ENCODE data around the gene VMO1. TPM values are rescaled to one million over a fixed set of nuclear protein-coding genes. Genes with fewer than 3 reads are reported as not detected.

Gene VMO1
- polyA plus RNA-seq, 1 donor (not counting 4 experiments of a cell fraction or from before 2014, with no cell fraction given): 0.14 TPM

GRCh38 chr17:4816826-4817225 is 30.7 kb upstream of the VMO1 start:
- Histone ChIP-seq H3K79me2 (ENCODE audit: control insufficient read depth, insufficient read depth, low read length) (no peaks in the 10 kb centered on the region), H3K36me3 (ENCODE audit: control insufficient read depth in 2 of 2, extremely low read depth in 1 of 2, insufficient read depth in 2 of 2, low read length in 2 of 2) (peaks cover 16 to 21% of the 10 kb centered on the region in 2 experiments), H3K27me3 (ENCODE audit: control insufficient read depth, extremely low read depth, insufficient read depth, low read length) (no peaks in the 10 kb centered on the region), H3K4me1 (ENCODE audit: control insufficient read depth, extremely low read depth, insufficient read depth, low read length) (no peaks in the 10 kb centered on the region), H2AFZ (ENCODE audit: control insufficient read depth, low read length) (no peak overlapping the region), H3K4me2 (ENCODE audit: control insufficient read depth, extremely low read depth, insufficient read depth, low read depth, low read length) (no peak overlapping the region), H4K20me1 (ENCODE audit: control insufficient read depth, extremely low read depth, insufficient read depth, low read length) (no peaks in the 10 kb centered on the region), H3K9ac (ENCODE audit: control insufficient read depth, extremely low read depth, insufficient read depth, low read length) (no peak overlapping the region), H3K9me1 (ENCODE audit: control insufficient read depth, extremely low read depth, insufficient read depth, low read length) (no peaks in the 10 kb centered on the region), H3K4me3 (ENCODE audit: control insufficient read depth in 2 of 3, extremely low read depth in 1 of 3, insufficient read depth in 2 of 3, low read depth in 1 of 3, low read length in 3 of 3) (no peak overlapping the region), H3K9me3 (ENCODE audit: control insufficient read depth, low read depth, low read length) (no peaks in the 10 kb centered on the region), H3K27ac (ENCODE audit: control insufficient read depth, insufficient read depth, low read length) (no peak overlapping the region)
- dilution Hi-C loops (cut with MboI; ENCODE audit: extremely low pct_ligation_motif_present, low sequenced_read_pairs): no loop called here
- FAIRE-seq: no peak
- no peak for DNase-seq (ENCODE audit: low read depth, low spot score)
- TF ChIP-seq CTCF (optimal IDR thresholded peaks at IDR 0.05 in 1 of 3, IDR thresholded peaks at IDR 0.05 in 1 of 3, conservative IDR thresholded peaks at IDR 0.05 in 1 of 3; ENCODE audit: extremely low read depth in 1 of 3, insufficient read depth in 2 of 3, low read length in 3 of 3): no peak
- no peak for TF ChIP-seq EZH2 (IDR thresholded peaks at IDR 0.05; ENCODE audit: low read length)

- Histone ChIP-seq H3K36me3 (ENCODE audit: control insufficient read depth in 2 of 2, extremely low read depth in 1 of 2, insufficient read depth in 2 of 2, low read length in 2 of 2) (peaks cover 21 to 25% of the 10 kb centered on the region in 2 experiments), H3K4me3 (ENCODE audit: control insufficient read depth in 2 of 3, extremely low read depth in 1 of 3, insufficient read depth in 2 of 3, low read depth in 1 of 3, low read length in 3 of 3) (no peak overlapping the region), H3K4me2 (ENCODE audit: control insufficient read depth, extremely low read depth, insufficient read depth, low read depth, low read length) (no peak overlapping the region), H3K9me3 (ENCODE audit: control insufficient read depth, low read depth, low read length) (no peaks in the 10 kb centered on the region), H3K27ac (ENCODE audit: control insufficient read depth, insufficient read depth, low read length) (no peak overlapping the region), H3K79me2 (ENCODE audit: control insufficient read depth, insufficient read depth, low read length) (no peaks in the 10 kb centered on the region), H3K9me1 (ENCODE audit: control insufficient read depth, extremely low read depth, insufficient read depth, low read length) (no peaks in the 10 kb centered on the region), H2AFZ (ENCODE audit: control insufficient read depth, low read length) (no peak overlapping the region), H4K20me1 (ENCODE audit: control insufficient read depth, extremely low read depth, insufficient read depth, low read length) (no peaks in the 10 kb centered on the region), H3K9ac (ENCODE audit: control insufficient read depth, extremely low read depth, insufficient read depth, low read length) (no peak overlapping the region), H3K4me1 (ENCODE audit: control insufficient read depth, extremely low read depth, insufficient read depth, low read length) (no peaks in the 10 kb centered on the region), H3K27me3 (ENCODE audit: control insufficient read depth, extremely low read depth, insufficient read depth, low read length) (no peaks in the 10 kb centered on the region)
- dilution Hi-C loops (cut with MboI; ENCODE audit: extremely low pct_ligation_motif_present, low sequenced_read_pairs): no loop called here
- TF ChIP-seq EZH2 (IDR thresholded peaks at IDR 0.05; ENCODE audit: low read length) (no peak), CTCF (optimal IDR thresholded peaks at IDR 0.05 in 1 of 3, IDR thresholded peaks at IDR 0.05 in 1 of 3, conservative IDR thresholded peaks at IDR 0.05 in 1 of 3; ENCODE audit: extremely low read depth in 1 of 3, insufficient read depth in 2 of 3, low read length in 3 of 3) (peak; percentile 13 to 49 (median 36))
- FAIRE-seq (no peak), DNase-seq (ENCODE audit: low read depth, low spot score) (no peak)
Measured at GRCh38 chr17:4815043-4815675, 29.0 kb upstream of the VMO1 start.

Data from keratinocyte (primary cell).